GM21526 (cell line): ENCODE measurements around the gene MAN2B1.
"Not testable (repeated sequence)": the region's sequence is repeated elsewhere in the genome, so short reads cannot be mapped to it uniquely, and the experiment has no call there.

ENCODE experiments used
- ATAC-seq: cut with Tn5 transposase; IDR thresholded peaks from one replicate; pipeline ENCODE4 v1.9.1; 2021; ENCODE audit warnings: moderate library complexity; ENCODE audit not compliant: unreplicated experiment, low FRiP score

MAN2B1 gene

GRCh38 chr19:12666265-12667048 lies at the start of gene MAN2B1, which contains the start of gene WDR83:
Gene MAN2B1 (minus strand): TSS chr19:12666742. CDS start chr19:12666701, 41 bp downstream.
Gene WDR83 (plus strand): TSS chr19:12666807. CDS start chr19:12669791, 2,984 bp downstream.
- ATAC-seq, result peak; percentile 32

DNA sequence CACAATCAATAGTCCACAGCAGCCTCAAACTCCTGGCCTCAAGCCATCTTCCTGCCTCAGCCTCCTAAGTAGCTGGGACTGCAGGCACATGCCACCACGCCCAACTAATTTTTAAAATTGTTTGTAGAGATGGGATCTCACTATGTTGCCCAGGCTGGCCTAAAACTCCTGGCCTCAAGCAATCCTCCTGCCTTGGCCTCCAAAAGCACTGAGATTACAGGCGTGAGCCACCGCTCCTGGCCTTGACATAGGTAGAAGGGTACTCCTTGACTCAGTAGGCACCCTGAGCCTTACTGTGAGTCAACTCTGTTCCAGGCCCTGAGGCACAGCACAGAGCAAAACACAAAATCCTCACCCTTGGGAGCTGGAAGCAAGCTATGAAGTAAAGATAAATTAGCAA lies 49.4 kb upstream of the MAN2B1 start:
- no peak for ATAC-seq

- ATAC-seq, result no peak
Measured at GRCh38 chr19:12715102-12715501, 48.6 kb upstream of the MAN2B1 start.

- not testable (repeated sequence) for ATAC-seq
Measured at GRCh38 chr19:12713304-12713703, 46.8 kb upstream of the MAN2B1 start.

- not testable (repeated sequence) for ATAC-seq
Measured at GRCh38 chr19:12712077-12712476, 45.5 kb upstream of the MAN2B1 start.

- ATAC-seq, result no peak
Measured at GRCh38 chr19:12711187-12711586, 44.6 kb upstream of the MAN2B1 start.

GRCh38 chr19:12708641-12709040 lies 42.1 kb upstream of the MAN2B1 start:
- no peak for ATAC-seq

GRCh38 chr19:12706332-12706718 lies 39.8 kb upstream of the MAN2B1 start:
- ATAC-seq, result no peak

DNA sequence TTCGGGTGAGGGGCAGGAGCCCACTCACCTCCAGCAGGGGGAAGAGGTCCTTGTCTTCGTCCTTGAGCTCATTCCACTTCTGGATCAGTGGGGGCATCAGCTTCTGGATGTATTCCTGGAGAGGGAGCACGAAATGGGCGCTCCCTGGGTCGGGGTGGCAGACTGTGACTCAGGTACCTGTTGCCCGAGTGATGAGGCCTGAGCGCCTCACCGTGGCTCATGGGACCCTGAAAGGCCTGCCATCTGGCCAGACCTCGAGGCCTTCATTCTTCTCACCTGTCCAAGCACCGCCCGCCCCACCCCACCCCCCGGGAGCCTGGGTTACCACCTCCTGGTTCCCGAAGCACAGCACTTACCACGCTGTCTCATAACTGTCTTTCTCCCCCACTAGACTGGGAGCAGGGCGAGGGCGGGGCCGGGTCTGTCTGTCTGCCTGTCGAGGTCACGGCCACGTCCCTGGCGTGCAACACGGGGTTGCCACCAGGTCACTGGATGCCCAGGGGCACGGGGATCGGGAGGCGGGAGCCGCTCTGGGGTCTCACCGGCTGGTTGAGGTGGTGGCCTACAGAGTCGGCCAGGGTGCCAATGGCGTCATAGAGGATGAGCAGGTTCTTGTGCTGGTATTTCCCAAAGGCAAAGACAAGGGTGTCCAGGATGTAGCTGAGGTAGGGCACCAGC lies 39.3 kb upstream of the MAN2B1 start:
- ATAC-seq, result no peak

DNA sequence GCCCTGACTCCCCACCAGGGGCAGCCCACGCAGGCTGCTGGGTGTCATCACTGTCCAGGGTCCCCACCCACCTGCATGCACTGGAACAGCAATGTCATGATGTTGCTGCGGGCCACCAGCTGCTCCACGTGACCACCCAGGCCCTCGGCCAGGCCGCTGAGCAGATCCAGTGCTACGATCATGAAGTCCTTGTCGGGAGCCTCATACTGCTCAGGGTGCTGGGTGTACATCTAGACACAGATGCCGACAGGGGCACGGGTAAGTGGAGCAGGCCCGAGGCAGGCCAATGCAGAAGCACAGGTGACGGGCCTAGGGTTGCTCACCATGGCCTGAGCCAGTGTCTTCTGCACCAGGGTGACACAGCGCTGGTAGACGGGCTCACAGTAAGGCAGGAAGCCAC lies 38.6 kb upstream of the MAN2B1 start:
- no peak for ATAC-seq

- no peak for ATAC-seq
Measured at GRCh38 chr19:12703046-12703445, 36.5 kb upstream of the MAN2B1 start.

- no peak for ATAC-seq
Measured at GRCh38 chr19:12701596-12702282, 35.2 kb upstream of the MAN2B1 start.

DNA sequence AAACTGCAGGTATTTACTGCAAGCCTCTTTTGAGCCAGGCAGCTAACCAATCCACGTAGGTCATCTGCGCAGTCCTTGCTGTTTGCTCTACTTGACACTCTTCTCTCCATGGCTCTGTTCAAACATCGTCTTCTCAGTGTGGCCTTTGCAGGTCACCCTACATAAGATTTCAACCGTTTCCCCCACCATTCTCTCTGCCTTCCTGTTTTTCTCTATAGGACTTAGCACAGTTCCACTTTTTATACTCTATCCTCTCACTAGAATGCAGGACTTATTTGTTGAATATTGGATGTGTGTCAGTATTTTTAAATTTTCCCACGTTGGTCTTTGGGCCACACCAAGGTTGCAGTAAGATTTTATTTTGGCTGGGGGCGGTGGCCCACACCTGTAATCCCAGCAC lies 31.6 kb upstream of the MAN2B1 start:
- ATAC-seq, result no peak

- not testable (repeated sequence) for ATAC-seq
Measured at GRCh38 chr19:12697425-12697824, 30.9 kb upstream of the MAN2B1 start.

DNA sequence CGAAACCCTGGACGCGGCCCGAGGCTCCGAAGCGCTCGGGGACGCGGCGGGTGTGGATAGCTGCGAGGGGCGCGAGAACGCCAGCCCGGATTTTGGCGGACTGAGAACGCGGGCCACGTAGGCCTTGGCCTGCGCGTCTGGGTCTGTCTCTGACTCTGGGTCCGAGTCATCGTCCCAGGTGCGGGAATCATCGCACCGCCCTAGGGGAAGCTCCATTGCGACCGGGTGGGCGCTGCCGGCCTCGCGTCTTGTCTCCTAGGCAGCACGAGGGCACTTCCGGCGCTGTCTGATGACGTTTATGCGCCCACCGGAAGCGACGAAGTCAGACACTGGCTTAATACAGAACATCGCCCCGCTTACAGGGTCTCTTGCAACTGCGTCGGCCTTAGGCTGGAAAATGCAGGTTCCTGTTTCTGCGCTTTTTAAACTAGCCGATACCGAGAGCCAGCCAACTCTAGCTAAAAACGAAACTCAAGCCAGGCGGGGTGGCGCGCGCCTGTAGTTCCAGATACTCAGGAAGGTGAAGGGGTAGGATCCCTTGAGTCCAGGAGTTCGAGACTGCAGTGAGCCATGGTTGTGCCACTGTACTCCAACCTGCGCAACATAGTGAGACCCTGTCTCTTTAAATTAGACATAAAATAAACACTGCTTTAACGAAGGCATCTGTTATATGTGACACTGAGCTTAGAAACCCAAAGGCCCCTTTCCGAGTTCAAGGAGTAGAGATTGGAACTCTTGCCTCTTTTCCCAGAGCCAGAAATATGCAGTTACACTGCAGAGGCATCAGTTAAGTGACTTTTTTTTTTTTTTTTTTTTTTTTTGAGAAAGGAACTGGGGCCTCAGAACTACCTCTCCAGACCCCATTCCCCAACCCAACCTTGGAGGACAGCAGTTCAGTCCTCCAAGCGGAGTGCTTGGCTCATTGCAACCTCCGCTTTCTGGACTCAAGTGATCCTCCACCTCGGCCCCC lies 30.1 kb upstream of the MAN2B1 start, which contains the start of gene FBXW9:
TSS of gene FBXW9 (minus strand) at position 266 of the 970 bp plus-strand sequence. CDS start at position 216, 50 bp downstream.
- ATAC-seq, result peak; percentile 59

- ATAC-seq, result peak; percentile 22
Measured at GRCh38 chr19:12695997-12696365, 29.4 kb upstream of the MAN2B1 start.

DNA sequence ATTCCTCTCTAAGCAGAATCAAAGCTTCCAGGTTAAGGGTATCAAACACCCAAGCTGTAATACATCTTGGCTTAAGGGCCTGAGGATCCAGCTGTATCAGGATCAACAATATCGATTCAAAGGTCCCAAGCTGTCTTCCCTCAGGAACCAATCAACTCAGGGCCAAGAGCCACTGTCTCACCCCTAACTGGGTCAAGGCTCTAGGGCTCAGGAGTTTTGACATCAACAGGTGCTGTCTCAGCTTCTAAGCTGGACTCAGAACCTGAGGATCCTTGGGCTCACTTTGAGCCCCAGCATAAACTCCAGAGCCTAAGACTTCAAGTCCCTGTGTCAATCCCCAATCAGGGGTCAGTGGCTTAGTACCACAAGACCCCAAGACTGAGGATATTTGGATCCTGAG lies 29.0 kb upstream of the MAN2B1 start:
- no peak for ATAC-seq

- ATAC-seq, result no peak
Measured at GRCh38 chr19:12695096-12695495, 28.6 kb upstream of the MAN2B1 start.

GRCh38 chr19:12694641-12695040 lies 28.1 kb upstream of the MAN2B1 start:
- no peak for ATAC-seq

GRCh38 chr19:12692960-12693359 lies 26.4 kb upstream of the MAN2B1 start:
- no peak for ATAC-seq
